Tibial artery (tissue), 4 donors: ENCODE measurements around the gene OPCML.

Source experiments
- DNase-seq, 2 donors: peaks; one replicate each; pipeline ENCODE4 v3.0.0-alpha.2; 2019
- H3K27ac ChIP-seq, 2 donors: fragments of 200-600 bp; sonication (generic) in 1 of 2; 1 replicate in 1 of 2; 2 replicates in 1 of 2; pipeline ENCODE4 v1.5.1; 2018 to 2019; ENCODE audit warnings: mild to moderate bottlenecking in 1 of 2
- H3K27me3 ChIP-seq, 2 donors: fragments of 200-600 bp; sonication (generic) in 1 of 2; one replicate each; pipeline versions ENCODE4 v1.5.1 to v1.6.0; 2016 to 2019
- H3K36me3 ChIP-seq, 3 donors: fragments of 200-600 bp; sonication (generic) in 2 of 3; one replicate each; pipeline ENCODE4 v1.5.1; 2016 to 2019; ENCODE audit warnings: mild to moderate bottlenecking in 2 of 3
- H3K4me1 ChIP-seq, 4 donors: fragments of 200-600 bp; sonication (generic) in 2 of 4; 1 replicate in 3 of 4; 2 replicates in 1 of 4; pipeline ENCODE4 v1.5.1; 2016 to 2019
- H3K4me3 ChIP-seq, 2 donors: fragments of 200-600 bp; sonication (generic) in 1 of 2; 1 replicate in 1 of 2; 2 replicates in 1 of 2; pipeline ENCODE4 v1.5.1; 2018 to 2019; ENCODE audit warnings: mild to moderate bottlenecking in 2 of 2
- H3K9me3 ChIP-seq, 3 donors: fragments of 200-600 bp; sonication (generic) in 1 of 3; one replicate each; pipeline ENCODE4 v1.5.1; 2016 to 2019
- intact Hi-C: fragments of 100-400 bp; cut with DNase I; formaldehyde crosslinking; loops from one replicate; pipeline ENCODE4 v1.15.0; 2023; ENCODE audit warnings: low total_unique reads
- TF ChIP-seq, protein P1 (sequence below), 2 experiments: fragments of 200-600 bp in 1 of 2; fragments of 450-650 bp in 1 of 2; IDR thresholded peaks; one replicate each; pipeline ENCODE4 v1.5.1; 2017 to 2019; ENCODE audit warnings: antibody characterized with exemption in 2 of 2, mild to moderate bottlenecking in 1 of 2, moderate library complexity in 1 of 2

The OPCML gene

DNA sequence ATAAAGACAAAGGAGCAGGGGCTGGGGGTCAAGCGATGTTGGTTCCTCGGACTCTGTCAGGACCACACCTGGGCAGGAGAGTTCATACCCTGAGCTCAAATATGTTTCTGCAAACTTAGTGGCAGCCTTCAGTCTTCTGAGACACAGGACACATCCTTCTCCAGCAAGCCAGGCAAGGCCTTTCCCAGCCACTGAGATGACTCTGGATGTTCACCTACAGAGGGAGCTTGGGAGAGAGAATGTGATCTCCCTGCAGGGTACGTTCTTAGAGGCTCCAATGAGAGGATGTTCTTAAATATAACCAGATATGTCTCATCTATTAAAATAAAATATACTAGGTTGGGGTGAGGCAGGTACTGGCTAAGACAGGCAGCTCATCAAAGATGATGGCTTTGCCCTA lies 461.5 kb downstream of the OPCML start:
- Histone ChIP-seq H3K9me3 (no peaks in the 10 kb centered on the region), H3K36me3 (no peaks in the 10 kb centered on the region), H3K27me3 (peaks cover 0 to 16% of the 10 kb centered on the region in 2 donors), H3K4me3 (no peak overlapping the region), H3K27ac (no peak overlapping the region), H3K4me1 (no peaks in the 10 kb centered on the region)
- no peak for DNase-seq
- TF ChIP-seq, protein P1, sequence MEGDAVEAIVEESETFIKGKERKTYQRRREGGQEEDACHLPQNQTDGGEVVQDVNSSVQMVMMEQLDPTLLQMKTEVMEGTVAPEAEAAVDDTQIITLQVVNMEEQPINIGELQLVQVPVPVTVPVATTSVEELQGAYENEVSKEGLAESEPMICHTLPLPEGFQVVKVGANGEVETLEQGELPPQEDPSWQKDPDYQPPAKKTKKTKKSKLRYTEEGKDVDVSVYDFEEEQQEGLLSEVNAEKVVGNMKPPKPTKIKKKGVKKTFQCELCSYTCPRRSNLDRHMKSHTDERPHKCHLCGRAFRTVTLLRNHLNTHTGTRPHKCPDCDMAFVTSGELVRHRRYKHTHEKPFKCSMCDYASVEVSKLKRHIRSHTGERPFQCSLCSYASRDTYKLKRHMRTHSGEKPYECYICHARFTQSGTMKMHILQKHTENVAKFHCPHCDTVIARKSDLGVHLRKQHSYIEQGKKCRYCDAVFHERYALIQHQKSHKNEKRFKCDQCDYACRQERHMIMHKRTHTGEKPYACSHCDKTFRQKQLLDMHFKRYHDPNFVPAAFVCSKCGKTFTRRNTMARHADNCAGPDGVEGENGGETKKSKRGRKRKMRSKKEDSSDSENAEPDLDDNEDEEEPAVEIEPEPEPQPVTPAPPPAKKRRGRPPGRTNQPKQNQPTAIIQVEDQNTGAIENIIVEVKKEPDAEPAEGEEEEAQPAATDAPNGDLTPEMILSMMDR (IDR thresholded peaks at IDR 0.05): no peak
- intact Hi-C loops: no loop called here

DNA sequence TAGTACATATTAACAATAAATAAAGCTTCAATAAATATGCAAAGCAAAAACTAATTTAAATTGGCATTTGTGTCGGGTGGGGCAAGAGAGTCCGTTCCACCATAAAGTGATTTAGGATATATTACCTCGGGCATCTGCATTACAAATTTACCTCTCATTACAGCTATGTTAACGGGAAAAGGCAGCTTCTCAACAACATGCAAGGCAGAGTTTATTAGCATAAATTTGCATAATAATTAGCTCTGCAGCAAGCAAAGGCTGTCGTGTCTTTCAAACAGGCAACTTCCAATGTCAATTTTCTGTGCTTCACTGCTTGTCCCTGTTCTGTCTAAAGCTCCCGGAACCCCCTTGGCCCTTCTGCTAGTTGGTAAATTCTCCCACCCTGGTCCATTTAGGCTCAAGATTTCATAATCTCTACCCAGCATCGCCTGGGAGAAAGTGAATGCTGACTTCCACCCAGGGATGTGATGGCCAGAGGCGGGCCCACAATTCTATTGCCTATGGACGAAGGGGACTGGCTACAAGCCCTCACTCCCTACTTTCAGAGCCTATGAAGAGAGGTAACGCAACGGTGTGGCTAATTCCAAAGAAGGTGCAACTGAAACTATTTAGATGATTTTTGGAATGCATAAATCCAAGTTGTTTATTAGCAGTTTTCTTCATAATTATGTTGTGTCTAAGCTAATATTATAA lies 462.1 kb downstream of the OPCML start:
- DNase-seq: no peak
- intact Hi-C loops: no loop called here
- no peak overlapping the region for H3K4me3 ChIP-seq

DNA sequence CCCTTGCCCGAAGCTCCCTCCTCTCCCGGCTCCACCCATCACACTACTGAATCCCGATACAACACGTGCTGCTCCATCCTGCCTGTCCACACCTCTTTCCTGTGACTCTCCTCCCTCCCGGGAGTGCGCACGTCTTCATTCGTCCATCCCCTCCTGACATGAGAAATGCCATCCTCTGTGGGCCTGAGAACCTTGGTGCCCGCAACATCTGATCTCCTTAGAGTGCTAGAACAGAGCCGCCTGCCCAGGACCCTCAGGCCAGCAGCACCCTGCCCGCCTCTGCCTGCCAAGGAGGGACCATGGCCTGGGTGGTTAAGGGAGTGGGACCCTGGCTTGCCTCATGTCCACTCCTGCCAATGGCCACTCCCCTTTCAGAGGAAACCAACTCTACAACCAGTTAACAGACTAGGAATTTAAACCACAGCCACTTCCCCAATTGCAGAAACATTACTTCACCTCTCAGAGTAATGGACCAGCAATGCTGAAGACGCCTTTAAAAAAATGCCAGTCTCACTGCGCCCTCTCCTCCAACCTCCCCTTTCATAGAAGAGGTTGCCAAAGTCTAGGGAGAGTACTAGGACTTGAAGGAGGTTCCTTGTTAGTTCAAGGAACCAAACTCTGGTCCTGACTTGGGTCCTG lies 466.3 kb downstream of the OPCML start:
- DNase-seq: no peak
- H3K4me3 ChIP-seq: no peak overlapping the region
- H3K36me3 ChIP-seq: no peaks in the 10 kb centered on the region
- peaks cover 0 to 23% of the 10 kb centered on the region in 2 donors for H3K27me3 ChIP-seq
- TF ChIP-seq, protein P1 (IDR thresholded peaks at IDR 0.05): no peak
- intact Hi-C loops: no loop called here
- H3K4me1 ChIP-seq: peaks cover 0 to 13% (median 4%) of the 10 kb centered on the region in 4 donors
- H3K27ac ChIP-seq: no peak overlapping the region
- no peaks in the 10 kb centered on the region for H3K9me3 ChIP-seq

More for the DNA sequence above, 462.1 kb downstream of the OPCML start:
- peaks cover 0 to 15% of the 10 kb centered on the region in 2 donors for H3K27me3 ChIP-seq
- H3K9me3 ChIP-seq: no peaks in the 10 kb centered on the region
- no peaks in the 10 kb centered on the region for H3K4me1 ChIP-seq
- TF ChIP-seq, protein P1 (IDR thresholded peaks at IDR 0.05): no peak
- H3K36me3 ChIP-seq: no peaks in the 10 kb centered on the region
- H3K27ac ChIP-seq: no peak overlapping the region

DNA sequence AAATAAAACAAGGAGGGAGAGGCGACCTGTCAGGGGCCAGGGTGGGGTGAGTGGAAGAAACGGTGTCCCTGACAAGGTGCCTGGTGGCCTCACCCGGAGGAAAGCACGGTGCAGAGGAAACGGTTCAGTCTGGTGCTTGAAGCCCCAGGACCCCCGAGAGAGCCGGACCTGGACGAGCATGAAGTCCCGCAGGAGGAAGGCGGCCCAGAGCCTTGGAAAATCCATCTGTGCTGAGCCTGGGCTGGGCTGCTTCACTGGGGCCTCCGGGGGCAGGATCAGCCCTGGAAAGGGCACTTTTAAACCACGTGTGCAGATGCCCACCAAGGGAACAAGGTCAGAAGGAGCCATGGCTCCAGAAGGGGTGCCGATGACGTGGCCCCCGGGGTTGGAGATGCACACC lies 467.3 kb downstream of the OPCML start:
- Histone ChIP-seq H3K36me3 (no peaks in the 10 kb centered on the region), H3K27ac (no peak overlapping the region), H3K27me3 (peaks cover 0 to 16% of the 10 kb centered on the region in 2 donors), H3K4me1 (peaks cover 0 to 13% (median 4%) of the 10 kb centered on the region in 4 donors), H3K9me3 (no peaks in the 10 kb centered on the region), H3K4me3 (peak overlapping the region; percentile 48 to 58)
- intact Hi-C loops: no loop called here
- no peak for DNase-seq
- TF ChIP-seq, protein P1 (IDR thresholded peaks at IDR 0.05): no peak

DNA sequence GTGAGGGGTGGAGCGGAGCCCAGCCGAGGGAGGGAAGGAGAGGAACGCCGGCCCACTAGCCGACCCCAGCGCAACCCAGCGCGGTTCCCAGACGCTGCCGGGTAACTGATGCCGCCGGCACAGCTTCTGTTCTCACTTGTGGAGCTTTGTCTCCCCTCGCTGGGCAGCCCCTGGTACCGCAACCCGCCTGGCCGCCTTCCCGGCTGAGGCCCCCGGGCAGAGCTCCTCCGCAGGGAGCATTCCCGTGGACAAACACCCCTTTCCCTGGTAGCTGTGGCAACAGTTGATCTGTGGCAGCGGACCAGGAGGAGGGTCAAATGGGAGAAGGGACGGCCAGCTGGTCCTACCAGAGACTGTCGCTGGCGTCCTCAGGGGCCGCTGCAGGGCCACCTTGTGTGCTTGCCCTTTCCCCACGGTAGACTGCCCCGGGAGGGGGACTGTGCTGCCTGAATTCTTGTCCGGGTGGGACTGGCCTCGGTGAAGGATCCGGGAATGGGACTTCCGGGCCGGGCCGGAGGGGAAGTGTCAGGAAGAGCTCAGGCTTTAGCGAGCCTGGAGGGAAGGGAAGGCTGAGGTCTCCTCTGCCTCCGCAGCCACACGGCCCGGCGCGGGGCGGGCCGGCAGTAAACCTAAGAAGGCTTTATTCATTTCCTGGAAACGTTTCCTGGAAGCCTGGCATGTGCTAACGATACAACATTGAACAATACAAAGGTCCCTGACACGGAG lies 468.0 kb downstream of the OPCML start:
- Histone ChIP-seq H3K27ac (no peak overlapping the region), H3K4me1 (peaks cover 0 to 13% (median 4%) of the 10 kb centered on the region in 4 donors), H3K36me3 (no peaks in the 10 kb centered on the region), H3K9me3 (no peaks in the 10 kb centered on the region), H3K27me3 (peaks cover 0 to 14% of the 10 kb centered on the region in 2 donors), H3K4me3 (peak overlapping the region; percentile 48 to 58)
- intact Hi-C loops: no loop called here
- peak in 1 of 2 donors; percentile 43 for DNase-seq
- TF ChIP-seq, protein P1 (IDR thresholded peaks at IDR 0.05): peak in 1 of 2 experiments; percentile 35
